Upper lobe of left lung (tissue), 6 donors: Measurements from ENCODE around the gene CCDC106. TPM values are rescaled to one million over a fixed set of nuclear protein-coding genes. Genes with fewer than 3 reads are reported as not detected.

Source experiments
- ATAC-seq, 2 donors: fragments of 200-7000 bp; cut with Tn5 transposase; one replicate each; pipeline ENCODE4 v1.9.1; 2022; ENCODE audit warnings: mild to moderate bottlenecking in 2 of 2, moderate library complexity in 2 of 2; ENCODE audit not compliant: low FRiP score in 2 of 2
- DNase-seq, 2 donors: peaks; one replicate each; pipeline ENCODE4 v3.0.0-alpha.2; 2019 to 2020
- H3K27ac ChIP-seq, 4 donors: fragments of 200-600 bp; sonication (generic); one replicate each; pipeline ENCODE4 v1.5.1; 2016 to 2019
- H3K27me3 ChIP-seq, 4 donors: fragments of 200-600 bp; sonication (generic); one replicate each; pipeline ENCODE4 v1.5.1; 2017 to 2019
- H3K36me3 ChIP-seq, 4 donors: fragments of 200-600 bp; sonication (generic); one replicate each; pipeline ENCODE4 v1.5.1; 2016 to 2019
- H3K4me1 ChIP-seq, 4 donors: fragments of 200-600 bp; sonication (generic); one replicate each; pipeline ENCODE4 v1.5.1; 2018 to 2019
- H3K4me3 ChIP-seq, 4 donors: fragments of 200-600 bp; sonication (generic); one replicate each; pipeline ENCODE4 v1.5.1; 2017 to 2019; ENCODE audit warnings: mild to moderate bottlenecking in 2 of 4, moderate library complexity in 1 of 4
- H3K9me3 ChIP-seq, 4 donors: fragments of 200-600 bp; sonication (generic); one replicate each; pipeline ENCODE4 v1.5.1; 2018 to 2019
- EP300 ChIP-seq, 4 donors: sonication (generic); formaldehyde crosslinking; IDR thresholded peaks; one replicate each; pipeline ENCODE4 v1.5.1; 2017; ENCODE audit warnings: antibody characterized with exemption in 4 of 4, control low read depth in 2 of 4
- POLR2A ChIP-seq, 4 donors: fragments of 450-650 bp; IDR thresholded peaks; one replicate each; pipeline ENCODE4 v1.5.1; 2016 to 2017; ENCODE audit warnings: antibody characterized with exemption in 4 of 4, mild to moderate bottlenecking in 2 of 4
- POLR2AphosphoS5 ChIP-seq, 2 donors: sonication (generic); formaldehyde crosslinking; IDR thresholded peaks; one replicate each; pipeline ENCODE4 v1.5.1; 2017; ENCODE audit warnings: antibody characterized with exemption in 2 of 2
- WGBS, 2 donors: methylation state at CpG; one replicate each; pipeline ENCODE4 v1.1.5; 2017 to 2018; 5-methylcytosine and 5-hydroxymethylcytosine counted together
- total RNA-seq, 6 donors: library from RNA; depleted of rRNA in 4 of 6; stranded (reverse); fragments of >200 nt in 4 of 6; gene quantifications; one replicate each; pipeline versions ENCODE4 v1.1.0 to v1.2.1, GENCODE V29; 2016 to 2021
- TF ChIP-seq, protein P1 (sequence below), 6 experiments: fragments of 450-650 bp in 4 of 6; fragments of 200-600 bp in 2 of 6; sonication (generic) in 2 of 6; IDR thresholded peaks; one replicate each; pipeline ENCODE4 v1.5.1; 2016 to 2019; ENCODE audit warnings: antibody characterized with exemption in 6 of 6
- donor health status: DM: no; HTN: no; CAD: no; lungs with moderate emphysema.
- donor health status: DM: no; HTN: yes; CAD: no; lungs with severe emphysema.

Gene CCDC106
- total RNA-seq, 6 donors from 2014 or later, result 15.3 to 44.0 (median 17.1) TPM

- Histone ChIP-seq H3K36me3 (peaks cover 16 to 63% (median 37%) of the 10 kb centered on the region in 4 donors), H3K27ac (peak overlapping the region; percentile 45 to 64 (median 48)), H3K4me3 (no peak overlapping the region), H3K27me3 (no peaks in the 10 kb centered on the region), H3K9me3 (no peaks in the 10 kb centered on the region), H3K4me1 (peaks cover 15 to 28% (median 24%) of the 10 kb centered on the region in 4 donors)
- WGBS, 2 donors, result 77 to 82% methylated on average over 6 to 7 of the region's 7 CpGs
- TF ChIP-seq, protein P1, sequence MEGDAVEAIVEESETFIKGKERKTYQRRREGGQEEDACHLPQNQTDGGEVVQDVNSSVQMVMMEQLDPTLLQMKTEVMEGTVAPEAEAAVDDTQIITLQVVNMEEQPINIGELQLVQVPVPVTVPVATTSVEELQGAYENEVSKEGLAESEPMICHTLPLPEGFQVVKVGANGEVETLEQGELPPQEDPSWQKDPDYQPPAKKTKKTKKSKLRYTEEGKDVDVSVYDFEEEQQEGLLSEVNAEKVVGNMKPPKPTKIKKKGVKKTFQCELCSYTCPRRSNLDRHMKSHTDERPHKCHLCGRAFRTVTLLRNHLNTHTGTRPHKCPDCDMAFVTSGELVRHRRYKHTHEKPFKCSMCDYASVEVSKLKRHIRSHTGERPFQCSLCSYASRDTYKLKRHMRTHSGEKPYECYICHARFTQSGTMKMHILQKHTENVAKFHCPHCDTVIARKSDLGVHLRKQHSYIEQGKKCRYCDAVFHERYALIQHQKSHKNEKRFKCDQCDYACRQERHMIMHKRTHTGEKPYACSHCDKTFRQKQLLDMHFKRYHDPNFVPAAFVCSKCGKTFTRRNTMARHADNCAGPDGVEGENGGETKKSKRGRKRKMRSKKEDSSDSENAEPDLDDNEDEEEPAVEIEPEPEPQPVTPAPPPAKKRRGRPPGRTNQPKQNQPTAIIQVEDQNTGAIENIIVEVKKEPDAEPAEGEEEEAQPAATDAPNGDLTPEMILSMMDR (IDR thresholded peaks at IDR 0.05), result no peak
- TF ChIP-seq POLR2AphosphoS5 (IDR thresholded peaks at IDR 0.05), result no peak
- TF ChIP-seq EP300 (IDR thresholded peaks at IDR 0.05), result no peak
- TF ChIP-seq POLR2A (IDR thresholded peaks at IDR 0.05), result no peak
- ATAC-seq (no peak), DNase-seq (no peak)
Measured at GRCh38 chr19:55618426-55618825, 29.6 kb upstream of the CCDC106 start.

DNA sequence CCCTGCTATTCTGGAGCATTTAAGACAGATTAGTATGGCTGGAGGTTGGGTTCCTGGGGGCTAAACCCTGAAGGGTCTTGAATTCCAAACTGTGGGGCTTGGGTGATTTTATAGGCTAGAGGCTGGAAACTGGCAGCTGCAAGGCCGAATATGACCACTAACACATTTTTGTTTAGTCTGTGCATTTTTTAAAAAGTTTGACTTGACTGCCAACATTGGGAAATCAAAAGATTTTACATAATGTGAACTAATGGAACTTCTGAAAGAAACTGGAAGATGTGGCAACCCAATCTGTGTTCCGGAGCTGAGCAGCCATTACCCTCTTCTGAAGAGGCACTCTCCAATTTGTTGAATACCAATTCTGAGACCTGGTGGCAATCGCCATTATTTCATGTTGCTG is 28.7 kb upstream of the CCDC106 start:
- H3K27ac ChIP-seq, result peak overlapping the region; percentile 1 to 69 (median 54)
- H3K27me3 ChIP-seq, result no peaks in the 10 kb centered on the region
- H3K4me1 ChIP-seq, result peaks cover 20 to 32% (median 26%) of the 10 kb centered on the region in 4 donors
- H3K4me3 ChIP-seq, result no peak overlapping the region
- no peak for DNase-seq
- WGBS, 2 donors, result 43 to 56% methylated on average over 3 of the region's 3 CpGs
- H3K36me3 ChIP-seq, result peaks cover 16 to 55% (median 34%) of the 10 kb centered on the region in 4 donors
- no peaks in the 10 kb centered on the region for H3K9me3 ChIP-seq
- TF ChIP-seq POLR2AphosphoS5 (IDR thresholded peaks at IDR 0.05) (peak in 1 of 2 donors; percentile 16), POLR2A (IDR thresholded peaks at IDR 0.05) (no peak)
- TF ChIP-seq, protein P1 (IDR thresholded peaks at IDR 0.05), result peak in 2 of 6 experiments; percentile 10 to 13
- ATAC-seq, result no peak

- WGBS, 2 donors, result 75 to 93% methylated on average over 12 of the region's 12 CpGs
- no peak overlapping the region for H3K4me3 ChIP-seq
- no peaks in the 10 kb centered on the region for H3K9me3 ChIP-seq
- ATAC-seq (no peak), DNase-seq (no peak)
- peaks cover 28 to 39% (median 31%) of the 10 kb centered on the region in 4 donors for H3K4me1 ChIP-seq
- H3K36me3 ChIP-seq, result peaks cover 11 to 41% (median 26%) of the 10 kb centered on the region in 4 donors
- H3K27ac ChIP-seq, result peak overlapping the region; percentile 5 to 66 (median 44)
- H3K27me3 ChIP-seq, result no peaks in the 10 kb centered on the region
- TF ChIP-seq, protein P1 (IDR thresholded peaks at IDR 0.05), result no peak
- peak in 1 of 2 donors; percentile 42 for TF ChIP-seq POLR2AphosphoS5 (IDR thresholded peaks at IDR 0.05)
- TF ChIP-seq EP300 (IDR thresholded peaks at IDR 0.05), result no peak
- peak in 1 of 4 donors; percentile 15 for TF ChIP-seq POLR2A (IDR thresholded peaks at IDR 0.05)
Measured at GRCh38 chr19:55620410-55621204, 27.4 kb upstream of the CCDC106 start.

DNA sequence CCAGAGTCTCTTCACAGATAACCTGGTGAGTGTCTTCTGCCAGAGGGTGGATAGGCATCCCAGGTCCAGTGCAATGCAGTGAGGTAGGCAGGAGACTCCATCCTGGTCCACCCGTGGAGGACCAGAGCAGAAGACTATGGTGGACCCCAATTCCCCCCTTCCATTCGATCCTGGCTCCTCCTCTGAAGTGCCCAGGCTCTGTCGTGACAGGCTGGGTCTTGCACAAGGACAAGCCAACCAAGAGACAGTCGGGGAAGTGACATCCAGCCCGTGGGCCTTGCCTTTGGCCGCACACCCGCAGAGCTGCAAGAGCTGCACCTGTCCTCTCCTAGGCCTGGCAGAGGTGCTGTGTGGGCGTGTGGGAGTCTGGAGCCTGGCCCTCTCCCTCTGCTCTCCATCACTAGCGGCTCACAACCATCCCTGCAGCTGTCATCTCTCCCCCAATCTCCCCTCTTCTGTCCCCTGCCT is 26.8 kb upstream of the CCDC106 start:
- Histone ChIP-seq H3K9me3 (no peaks in the 10 kb centered on the region), H3K36me3 (peaks cover 5 to 35% (median 19%) of the 10 kb centered on the region in 4 donors), H3K4me1 (peaks cover 28 to 39% (median 31%) of the 10 kb centered on the region in 4 donors), H3K4me3 (no peak overlapping the region), H3K27ac (peak overlapping the region; percentile 5 to 66 (median 44)), H3K27me3 (no peaks in the 10 kb centered on the region)
- no peak for TF ChIP-seq POLR2AphosphoS5 (IDR thresholded peaks at IDR 0.05)
- DNase-seq (no peak), ATAC-seq (no peak)
- 85 to 92% methylated on average over 5 to 9 of the region's 9 CpGs for WGBS, 2 donors

DNA sequence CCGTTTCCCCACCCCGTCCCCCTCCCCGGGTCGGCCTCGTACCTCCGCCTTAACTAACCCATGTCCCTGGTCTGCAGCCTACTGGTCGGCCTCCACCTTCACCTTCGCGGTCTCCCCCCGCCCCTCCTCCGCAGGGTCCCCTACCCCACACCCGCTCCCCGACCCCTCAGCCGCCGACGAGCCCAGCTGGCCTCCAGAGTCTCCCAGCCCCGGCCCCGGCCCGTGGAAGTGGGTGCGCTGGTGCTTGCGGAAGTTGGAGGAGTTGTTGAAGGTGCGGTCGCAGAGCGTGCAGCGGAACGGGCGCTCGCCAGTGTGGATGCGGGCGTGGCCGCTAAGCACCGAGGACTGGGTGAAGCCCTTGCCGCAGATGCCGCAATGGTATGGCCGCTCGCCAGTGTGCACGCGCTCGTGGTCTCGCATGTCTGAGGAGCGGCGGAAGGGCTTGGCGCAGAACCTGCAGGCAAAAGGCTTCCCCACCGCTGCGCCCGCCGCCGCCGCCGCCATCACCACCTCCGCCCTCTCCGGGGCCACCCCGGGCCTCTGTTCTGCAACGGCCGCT is 26.3 kb upstream of the CCDC106 start:
- H3K27me3 ChIP-seq, result no peaks in the 10 kb centered on the region
- no peaks in the 10 kb centered on the region for H3K9me3 ChIP-seq
- peak overlapping the region in 1 of 4 donors; percentile 66 for H3K27ac ChIP-seq
- H3K4me3 ChIP-seq, result no peak overlapping the region
- peaks cover 2 to 30% (median 14%) of the 10 kb centered on the region in 4 donors for H3K36me3 ChIP-seq
- DNase-seq (peak in 1 of 2 donors; percentile 87), ATAC-seq (no peak)
- TF ChIP-seq EP300 (IDR thresholded peaks at IDR 0.05), result no peak
- peaks cover 28 to 39% (median 31%) of the 10 kb centered on the region in 4 donors for H3K4me1 ChIP-seq
- 93 to 97% methylated on average over 36 to 47 of the region's 55 CpGs for WGBS, 2 donors
